Left colon (tissue), 2 donors: Measurements from ENCODE around the gene PPP1R36. TPM values are rescaled to one million over a fixed set of nuclear protein-coding genes. Genes with fewer than 3 reads are reported as not detected.
"Not testable (repeated sequence)": the region's sequence is repeated elsewhere in the genome, so short reads cannot be mapped to it uniquely, and the experiment has no call there.

Source experiments
- ATAC-seq: fragments of 200-7000 bp; cut with Tn5 transposase; one replicate; pipeline ENCODE4 v1.9.1; 2020; ENCODE audit warnings: mild to moderate bottlenecking, moderate library complexity
- DNase-seq, 2 donors: peaks; one replicate each; pipeline ENCODE4 v3.0.0-alpha.2; 2020
- intact Hi-C, 2 donors: fragments of 100-400 bp; cut with DNase I in 1 of 2; cut with micrococcal nuclease in 1 of 2; formaldehyde crosslinking; loops; one replicate each; pipeline versions ENCODE4 v1.11.2 to v1.14.0; 2022; cut with DNase I, micrococcal nuclease
- total RNA-seq, 2 donors: library from RNA; stranded (reverse); fragmentation: NEBNext Ultra II Directional; extraction: Animal tissue kit (Norgen Biotek cat#: 25700); gene quantifications; one replicate each; pipeline ENCODE4 v1.2.1, GENCODE V29; 2021
- donor health status: DM: no; HTN: no; CAD: no.
- donor health status: DM: yes; HTN: yes; CAD: no.

PPP1R36 gene
- total RNA-seq, 2 donors from 2014 or later: 7.1 to 10.7 TPM

DNA sequence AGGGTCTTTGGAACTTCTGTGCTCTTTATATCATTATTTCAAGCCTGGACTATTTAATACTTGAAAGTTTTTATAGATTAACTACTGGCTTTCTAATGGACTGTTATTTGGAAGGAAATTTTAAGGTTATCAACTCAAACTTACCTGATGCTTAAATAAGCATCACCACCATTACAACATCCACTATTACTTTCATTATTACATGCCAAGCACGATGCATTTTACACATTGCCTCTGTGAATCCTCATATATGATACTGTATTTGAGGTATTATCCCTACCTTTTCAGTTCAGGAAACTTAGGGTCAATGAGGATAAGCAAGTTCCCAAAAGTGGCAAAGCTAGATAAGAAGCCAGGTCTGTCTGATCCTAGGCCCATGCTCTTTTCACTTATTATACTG lies 32.8 kb upstream of the PPP1R36 start:
- no peak for ATAC-seq
- intact Hi-C loops: no loop called here
- no peak for DNase-seq

DNA sequence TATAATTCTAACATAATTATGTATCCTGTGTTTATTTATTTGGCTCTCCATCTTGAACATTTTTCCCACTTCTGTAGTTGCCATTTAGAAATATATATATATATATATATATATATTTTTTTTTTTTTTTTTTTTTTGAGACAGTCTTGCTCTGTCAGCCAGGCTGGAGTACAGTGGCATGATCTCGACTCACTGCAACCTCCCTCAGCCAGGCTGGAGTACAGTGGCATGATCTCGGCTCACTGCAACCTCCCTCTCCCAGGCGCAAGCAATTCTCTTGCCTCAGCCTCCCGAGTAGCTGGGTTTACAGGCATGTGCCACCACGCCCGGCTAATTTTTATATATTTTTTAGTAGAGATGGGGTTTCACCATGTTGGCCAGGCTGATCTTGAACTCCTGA lies 32.1 kb upstream of the PPP1R36 start:
- DNase-seq, ATAC-seq, intact Hi-C loops: not testable (repeated sequence)

DNA sequence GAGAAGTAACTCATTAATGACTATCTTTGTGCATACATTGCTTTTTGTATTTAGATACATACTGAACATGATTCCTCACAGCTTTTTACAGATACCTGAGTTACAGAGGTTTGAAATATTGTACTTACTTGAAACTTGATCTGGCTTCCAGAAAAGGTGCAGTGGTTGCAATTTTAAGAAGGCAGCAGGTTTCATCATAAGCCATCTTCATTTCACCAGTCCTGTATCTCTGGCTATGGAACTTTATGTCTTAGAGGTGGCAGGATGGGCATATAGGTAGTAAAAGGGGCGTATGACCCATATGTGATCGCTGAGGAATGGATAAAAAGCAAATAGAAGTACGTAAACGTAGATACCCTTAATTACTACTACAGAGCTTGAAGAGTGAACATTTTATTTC lies 31.5 kb upstream of the PPP1R36 start:
- no peak for ATAC-seq
- DNase-seq: no peak
- intact Hi-C loops: no loop called here

DNA sequence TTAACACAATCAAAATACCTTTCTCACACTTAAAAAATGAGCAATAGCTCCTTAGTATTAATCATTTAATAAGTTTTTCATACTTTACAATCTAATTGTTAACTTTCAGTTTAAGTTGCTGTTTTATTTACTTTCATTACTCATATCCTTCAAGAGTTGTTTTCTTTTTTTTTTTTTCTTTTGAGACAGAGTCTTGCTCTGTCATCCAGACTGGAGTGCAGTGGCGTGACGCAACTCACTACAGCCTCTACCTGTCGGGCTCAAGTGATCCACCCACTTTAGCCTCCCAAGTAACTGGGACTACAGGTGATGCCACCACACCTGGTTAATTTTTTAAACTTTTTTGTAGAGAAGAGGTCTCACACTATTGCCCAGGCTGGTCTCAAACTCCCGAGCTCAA lies 29.1 kb upstream of the PPP1R36 start:
- intact Hi-C loops: no loop called here
- DNase-seq (no peak), ATAC-seq (no peak)

DNA sequence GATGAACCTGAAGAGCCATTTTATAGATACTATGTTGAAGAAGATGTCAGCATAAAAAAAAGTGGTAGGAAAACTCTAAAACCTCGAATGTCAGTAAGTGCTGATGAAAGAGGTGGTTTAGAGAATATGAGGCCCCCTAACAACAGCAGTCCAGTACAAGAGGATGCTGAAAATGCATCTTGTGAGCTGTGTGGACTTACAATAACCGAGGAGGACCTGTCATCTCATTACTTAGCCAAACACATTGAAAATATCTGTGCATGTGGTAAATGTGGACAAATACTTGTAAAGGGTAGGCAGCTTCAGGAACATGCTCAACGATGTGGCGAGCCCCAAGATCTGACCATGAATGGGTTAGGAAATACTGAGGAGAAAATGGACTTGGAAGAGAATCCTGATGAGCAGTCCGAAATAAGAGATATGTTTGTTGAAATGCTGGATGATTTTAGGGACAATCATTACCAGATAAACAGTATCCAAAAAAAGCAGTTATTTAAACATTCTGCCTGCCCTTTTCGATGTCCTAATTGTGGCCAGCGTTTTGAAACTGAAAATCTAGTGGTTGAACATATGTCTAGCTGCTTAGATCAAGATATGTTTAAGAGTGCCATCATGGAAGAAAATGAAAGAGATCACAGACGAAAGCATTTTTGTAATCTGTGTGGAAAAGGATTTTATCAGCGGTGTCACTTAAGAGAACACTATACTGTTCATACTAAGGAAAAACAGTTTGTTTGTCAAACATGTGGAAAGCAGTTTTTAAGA lies 27.0 kb upstream of the PPP1R36 start:
- ATAC-seq: no peak
- intact Hi-C loops: no loop called here
- no peak for DNase-seq

DNA sequence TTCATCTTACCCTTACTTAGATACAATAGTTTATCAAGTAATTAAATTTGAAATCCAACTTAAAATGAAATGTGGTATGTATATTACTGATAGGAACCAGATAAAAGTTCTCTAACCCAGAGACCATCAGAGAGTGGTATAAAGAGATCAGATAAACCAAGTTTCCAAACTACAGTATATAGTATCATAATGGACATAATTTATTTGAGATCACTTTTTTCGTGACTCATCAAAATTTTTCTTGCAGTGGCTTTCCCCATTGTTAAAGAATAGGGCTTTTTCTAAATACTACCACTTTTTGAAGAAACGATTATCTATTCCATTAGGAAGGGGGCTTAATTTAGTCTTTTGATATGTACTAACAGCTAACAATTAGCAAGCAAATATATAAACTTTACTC lies 24.4 kb upstream of the PPP1R36 start:
- no peak for ATAC-seq
- DNase-seq: no peak
- intact Hi-C loops: no loop called here

DNA sequence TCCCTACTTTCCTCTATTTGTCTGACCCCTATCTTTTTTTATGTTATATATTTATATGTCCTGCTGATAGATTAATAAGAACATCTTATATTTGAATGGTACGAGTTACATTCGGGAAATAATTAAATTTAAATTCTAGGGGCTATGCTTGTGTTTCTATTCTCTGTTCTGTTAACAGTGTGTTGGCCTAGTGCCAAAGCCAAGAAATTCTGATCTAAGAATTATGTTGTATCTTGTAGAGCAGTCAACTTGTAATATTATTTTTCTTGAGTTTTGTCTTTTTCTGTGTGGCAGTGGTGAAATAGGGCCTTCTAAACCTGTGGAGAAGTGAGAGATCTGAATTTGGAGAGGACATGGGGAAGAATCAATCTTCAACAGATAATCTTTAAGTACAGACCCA lies 18.2 kb upstream of the PPP1R36 start:
- no peak for ATAC-seq
- intact Hi-C loops: no loop called here
- no peak for DNase-seq

DNA sequence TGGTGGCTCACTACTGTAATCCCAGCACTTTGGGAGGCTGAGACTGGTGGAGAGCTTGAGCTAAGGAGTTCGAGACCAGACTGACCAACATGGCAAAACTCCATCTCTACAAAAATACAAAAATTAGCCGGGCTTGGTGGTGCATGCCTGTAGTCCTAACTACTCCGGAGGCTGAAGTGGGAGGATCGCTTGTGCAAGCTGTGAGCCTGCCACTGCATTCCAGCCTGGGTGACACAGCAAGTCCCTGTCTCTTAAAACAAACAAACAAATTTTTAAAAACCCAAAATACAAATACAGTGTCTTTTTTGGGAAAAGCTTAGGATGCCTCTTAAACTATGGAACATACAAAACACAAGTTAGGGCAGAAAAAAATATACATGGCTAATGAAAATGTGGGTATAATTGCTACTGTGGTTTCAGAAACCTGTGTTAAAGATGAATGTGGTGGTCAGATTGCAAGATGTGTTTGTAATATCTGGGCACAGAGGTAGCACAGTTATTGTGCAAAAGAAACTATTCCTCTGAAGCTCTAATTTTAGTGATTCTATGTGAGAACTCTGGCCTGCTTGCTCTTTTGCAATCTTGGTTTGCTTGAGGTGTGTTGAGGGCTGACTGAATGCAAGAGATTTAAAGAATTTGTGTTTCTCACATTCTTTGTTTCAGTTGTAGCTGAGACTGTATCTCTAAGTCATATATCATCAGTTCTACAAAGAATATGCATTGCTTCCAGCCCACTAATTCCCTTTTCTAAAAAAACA lies 13.1 kb upstream of the PPP1R36 start:
- DNase-seq (no peak), ATAC-seq (no peak)
- intact Hi-C loops: no loop called here

DNA sequence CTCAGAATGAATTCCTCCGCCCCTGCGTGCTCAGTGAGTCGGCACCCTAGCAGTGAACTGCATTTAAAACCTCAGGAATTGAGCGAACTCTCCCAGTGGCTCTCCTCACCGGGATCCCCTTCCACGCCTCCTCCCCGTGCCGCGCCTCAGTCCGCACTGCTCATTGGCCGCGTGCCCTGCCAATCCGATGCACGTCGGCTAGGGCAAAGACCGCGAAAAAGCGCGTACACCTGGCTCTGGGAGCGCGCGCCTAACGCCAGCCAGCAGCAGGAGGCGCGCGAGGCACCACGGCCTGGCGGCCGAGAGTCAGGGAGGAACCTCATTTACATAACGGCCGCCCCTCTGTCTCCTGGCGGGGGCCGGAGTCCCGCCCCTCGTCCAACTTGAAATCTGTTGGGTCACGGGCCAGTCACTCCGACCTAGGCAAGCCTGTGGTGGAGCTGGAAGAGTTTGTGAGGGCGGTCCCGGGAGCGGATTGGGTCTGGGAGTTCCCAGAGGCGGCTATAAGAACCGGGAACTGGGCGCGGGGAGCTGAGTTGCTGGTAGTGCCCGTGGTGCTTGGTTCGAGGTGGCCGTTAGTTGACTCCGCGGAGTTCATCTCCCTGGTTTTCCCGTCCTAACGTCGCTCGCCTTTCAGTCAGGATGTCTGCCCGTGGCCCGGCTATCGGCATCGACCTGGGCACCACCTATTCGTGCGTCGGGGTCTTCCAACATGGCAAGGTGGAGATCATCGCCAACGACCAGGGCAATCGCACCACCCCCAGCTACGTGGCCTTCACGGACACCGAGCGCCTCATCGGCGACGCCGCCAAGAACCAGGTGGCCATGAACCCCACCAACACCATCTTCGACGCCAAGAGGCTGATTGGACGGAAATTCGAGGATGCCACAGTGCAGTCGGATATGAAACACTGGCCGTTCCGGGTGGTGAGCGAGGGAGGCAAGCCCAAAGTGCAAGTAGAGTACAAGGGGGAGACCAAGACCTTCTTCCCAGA lies 9.3 kb upstream of the PPP1R36 start, which contains the start of gene HSPA2:
Gene HSPA2, plus strand, starts transcription at position 534 of the 995 bp plus-strand sequence. Its CDS starts 109 bp downstream, at position 643.
- ATAC-seq: peak; percentile 91
- peak; percentile 98 to 99 for DNase-seq
- intact Hi-C loops: loop anchor here in 1 of 2 donors (5.0 kb wide), 1 partner anchor 97 kb away; no protein-coding TSS in a partner anchor

DNA sequence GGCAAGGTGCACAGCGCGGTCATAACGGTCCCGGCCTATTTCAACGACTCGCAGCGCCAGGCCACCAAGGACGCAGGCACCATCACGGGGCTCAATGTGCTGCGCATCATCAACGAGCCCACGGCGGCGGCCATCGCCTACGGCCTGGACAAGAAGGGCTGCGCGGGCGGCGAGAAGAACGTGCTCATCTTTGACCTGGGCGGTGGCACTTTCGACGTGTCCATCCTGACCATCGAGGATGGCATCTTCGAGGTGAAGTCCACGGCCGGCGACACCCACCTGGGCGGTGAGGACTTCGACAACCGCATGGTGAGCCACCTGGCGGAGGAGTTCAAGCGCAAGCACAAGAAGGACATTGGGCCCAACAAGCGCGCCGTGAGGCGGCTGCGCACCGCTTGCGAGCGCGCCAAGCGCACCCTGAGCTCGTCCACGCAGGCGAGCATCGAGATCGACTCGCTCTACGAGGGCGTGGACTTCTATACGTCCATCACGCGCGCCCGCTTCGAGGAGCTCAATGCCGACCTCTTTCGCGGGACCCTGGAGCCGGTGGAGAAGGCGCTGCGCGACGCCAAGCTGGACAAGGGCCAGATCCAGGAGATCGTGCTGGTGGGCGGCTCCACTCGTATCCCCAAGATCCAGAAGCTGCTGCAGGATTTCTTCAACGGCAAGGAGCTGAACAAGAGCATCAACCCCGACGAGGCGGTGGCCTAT lies 8.3 kb upstream of the PPP1R36 start:
- ATAC-seq (no peak), DNase-seq (peak; percentile 35 to 43)
- intact Hi-C loops: loop anchor here in 1 of 2 donors (5.0 kb wide), 1 partner anchor 96 kb away; no protein-coding TSS in a partner anchor

DNA sequence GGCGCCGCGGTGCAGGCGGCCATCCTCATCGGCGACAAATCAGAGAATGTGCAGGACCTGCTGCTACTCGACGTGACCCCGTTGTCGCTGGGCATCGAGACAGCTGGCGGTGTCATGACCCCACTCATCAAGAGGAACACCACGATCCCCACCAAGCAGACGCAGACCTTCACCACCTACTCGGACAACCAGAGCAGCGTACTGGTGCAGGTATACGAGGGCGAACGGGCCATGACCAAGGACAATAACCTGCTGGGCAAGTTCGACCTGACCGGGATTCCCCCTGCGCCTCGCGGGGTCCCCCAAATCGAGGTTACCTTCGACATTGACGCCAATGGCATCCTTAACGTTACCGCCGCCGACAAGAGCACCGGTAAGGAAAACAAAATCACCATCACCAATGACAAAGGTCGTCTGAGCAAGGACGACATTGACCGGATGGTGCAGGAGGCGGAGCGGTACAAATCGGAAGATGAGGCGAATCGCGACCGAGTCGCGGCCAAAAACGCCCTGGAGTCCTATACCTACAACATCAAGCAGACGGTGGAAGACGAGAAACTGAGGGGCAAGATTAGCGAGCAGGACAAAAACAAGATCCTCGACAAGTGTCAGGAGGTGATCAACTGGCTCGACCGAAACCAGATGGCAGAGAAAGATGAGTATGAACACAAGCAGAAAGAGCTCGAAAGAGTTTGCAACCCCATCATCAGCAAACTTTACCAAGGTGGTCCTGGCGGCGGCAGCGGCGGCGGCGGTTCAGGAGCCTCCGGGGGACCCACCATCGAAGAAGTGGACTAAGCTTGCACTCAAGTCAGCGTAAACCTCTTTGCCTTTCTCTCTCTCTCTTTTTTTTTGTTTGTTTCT lies 7.6 kb upstream of the PPP1R36 start:
- DNase-seq (peak in 1 of 2 donors; percentile 20), ATAC-seq (no peak)
- intact Hi-C loops: loop anchor here in 1 of 2 donors (5.0 kb wide), 1 partner anchor 95 kb away; no protein-coding TSS in a partner anchor

DNA sequence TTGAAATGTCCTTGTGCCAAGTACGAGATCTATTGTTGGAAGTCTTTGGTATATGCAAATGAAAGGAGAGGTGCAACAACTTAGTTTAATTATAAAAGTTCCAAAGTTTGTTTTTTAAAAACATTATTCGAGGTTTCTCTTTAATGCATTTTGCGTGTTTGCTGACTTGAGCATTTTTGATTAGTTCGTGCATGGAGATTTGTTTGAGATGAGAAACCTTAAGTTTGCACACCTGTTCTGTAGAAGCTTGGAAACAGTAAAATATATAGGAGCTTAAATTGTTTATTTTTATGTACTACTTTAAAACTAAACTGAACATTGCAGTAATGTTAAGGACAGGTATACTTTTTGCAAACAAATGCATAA lies 6.9 kb upstream of the PPP1R36 start:
- ATAC-seq: no peak
- DNase-seq: no peak
- intact Hi-C loops: loop anchor here in 1 of 2 donors (5.0 kb wide), 1 partner anchor 94 kb away; no protein-coding TSS in a partner anchor

DNA sequence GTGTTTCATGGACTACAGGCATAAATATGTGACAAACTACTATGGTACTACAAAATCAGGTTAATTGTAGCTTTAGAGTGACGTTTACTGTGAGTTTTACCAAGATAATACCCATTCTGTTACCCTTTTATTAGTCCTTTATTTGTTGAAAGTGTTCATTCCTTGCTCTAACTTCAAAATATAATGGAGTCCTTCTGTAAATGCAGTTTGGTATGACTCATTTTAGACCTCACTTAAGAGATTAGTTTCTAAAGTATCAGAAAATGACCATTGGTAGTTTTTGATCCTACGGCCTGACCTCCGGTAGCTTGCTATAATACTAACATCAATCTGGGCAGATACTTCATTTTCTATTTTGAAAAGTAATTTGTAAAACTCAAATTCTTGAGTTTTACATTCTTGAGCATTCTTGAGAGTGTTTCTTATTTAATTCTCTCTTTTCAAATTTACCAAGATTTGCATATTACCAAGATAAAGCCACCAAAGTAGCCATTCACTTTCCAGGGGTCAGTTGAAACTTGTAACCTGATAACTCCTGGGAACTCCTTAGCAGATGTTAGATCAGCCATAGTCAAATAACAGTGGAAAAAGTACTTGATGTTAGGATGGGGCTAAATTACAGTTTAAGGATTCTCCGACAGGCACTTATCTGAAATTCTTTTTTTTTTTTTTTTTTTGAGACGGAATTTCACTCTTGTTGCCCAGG lies 5.0 kb upstream of the PPP1R36 start:
- DNase-seq (no peak), ATAC-seq (no peak)
- intact Hi-C loops: loop anchor here in 1 of 2 donors (5.0 kb wide), 1 partner anchor 93 kb away; no protein-coding TSS in a partner anchor

DNA sequence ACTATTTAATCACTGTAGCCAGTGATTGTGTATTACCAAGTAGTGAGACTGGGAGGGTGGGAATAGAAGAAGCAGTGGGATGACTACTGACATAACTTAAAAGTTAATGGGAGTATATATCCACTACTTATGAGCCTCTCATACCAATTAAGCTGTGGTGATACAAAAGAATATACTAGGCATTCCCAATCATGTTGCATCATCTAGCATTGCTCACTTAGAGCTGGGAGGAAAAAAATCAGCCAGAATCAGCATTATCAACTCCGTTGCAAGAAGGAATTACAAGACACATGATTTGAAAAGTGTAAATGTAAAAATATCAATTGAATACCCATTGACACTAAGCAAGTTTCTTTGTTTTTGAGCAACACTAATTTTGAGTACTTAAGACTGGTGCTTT lies 745 bp upstream of the PPP1R36 start:
- intact Hi-C loops: no loop called here
- ATAC-seq: no peak
- no peak for DNase-seq

DNA sequence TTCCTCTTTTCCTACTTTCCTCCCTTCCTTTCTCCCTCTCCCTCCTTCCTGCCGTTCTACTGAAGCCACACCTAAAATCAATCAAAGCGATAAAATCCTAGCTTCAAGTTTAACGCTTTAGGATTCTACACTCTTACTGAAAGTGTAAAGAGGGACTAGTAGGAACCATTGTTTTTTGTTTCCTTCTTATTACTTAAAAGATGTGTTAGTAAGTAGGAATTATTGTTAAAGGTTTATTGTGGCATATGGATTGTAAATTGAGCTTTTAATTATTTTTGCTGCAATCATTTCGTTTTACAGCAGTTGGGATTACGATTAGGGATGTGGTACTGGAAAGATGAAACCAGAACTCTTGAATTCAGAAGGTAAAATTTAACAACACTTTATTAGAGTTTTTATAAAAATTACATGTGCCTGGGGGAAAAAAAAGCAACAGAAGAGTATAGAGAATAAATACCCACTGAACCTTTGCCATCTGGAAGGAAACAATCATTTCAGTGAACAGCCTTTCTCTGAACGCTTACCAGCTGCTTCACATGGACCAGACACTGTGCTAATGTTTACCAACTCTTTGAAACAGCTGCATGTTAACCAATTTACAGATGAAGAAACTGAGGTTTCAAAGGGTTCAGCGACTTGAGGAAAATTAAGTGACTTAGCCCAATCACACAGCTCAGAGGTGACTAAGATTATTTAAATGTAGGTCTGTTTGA lies 1.0 kb downstream of the PPP1R36 start:
- DNase-seq: no peak
- intact Hi-C loops: no loop called here

DNA sequence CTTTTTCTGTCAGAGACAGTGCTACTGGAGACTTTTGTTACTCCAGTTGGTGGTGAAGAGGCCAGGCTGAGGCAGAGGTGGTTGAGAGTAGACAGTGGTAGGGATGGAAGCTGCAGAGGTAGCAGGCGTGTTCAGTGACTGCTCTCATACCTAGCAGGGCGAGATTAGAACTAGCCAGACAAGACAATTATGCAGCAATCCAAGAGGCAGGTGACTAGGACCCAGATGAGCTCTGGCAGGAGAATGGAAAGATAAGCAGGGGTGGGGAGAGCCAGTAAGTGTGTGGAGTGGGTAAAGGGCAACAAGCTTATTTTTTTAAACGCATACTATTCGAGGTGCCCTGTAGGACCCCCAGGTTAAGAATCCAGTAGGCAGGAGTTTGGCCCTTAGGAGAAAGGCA lies 4.8 kb downstream of the PPP1R36 start:
- DNase-seq: no peak
- intact Hi-C loops: no loop called here
- peak; percentile 63 for ATAC-seq

More for the DNA sequence above, 1.0 kb downstream of the PPP1R36 start:
- ATAC-seq: peak; percentile 28
